NB4 (cell line): ENCODE data around the gene M1AP.

Experiments used
- POLR2A ChIP-seq: IDR thresholded peaks from 2 replicates; pipeline ENCODE4 v1.6.1; 2011; ENCODE audit warnings: mild to moderate bottlenecking; ENCODE audit not compliant: insufficient read length; ENCODE audit errors: extremely low read depth
- TF ChIP-seq, protein P1 (sequence below): IDR thresholded peaks from one replicate; pipeline ENCODE4 v1.5.1; 2012; ENCODE audit warnings: low read depth, low read length

- TF ChIP-seq, protein P1, sequence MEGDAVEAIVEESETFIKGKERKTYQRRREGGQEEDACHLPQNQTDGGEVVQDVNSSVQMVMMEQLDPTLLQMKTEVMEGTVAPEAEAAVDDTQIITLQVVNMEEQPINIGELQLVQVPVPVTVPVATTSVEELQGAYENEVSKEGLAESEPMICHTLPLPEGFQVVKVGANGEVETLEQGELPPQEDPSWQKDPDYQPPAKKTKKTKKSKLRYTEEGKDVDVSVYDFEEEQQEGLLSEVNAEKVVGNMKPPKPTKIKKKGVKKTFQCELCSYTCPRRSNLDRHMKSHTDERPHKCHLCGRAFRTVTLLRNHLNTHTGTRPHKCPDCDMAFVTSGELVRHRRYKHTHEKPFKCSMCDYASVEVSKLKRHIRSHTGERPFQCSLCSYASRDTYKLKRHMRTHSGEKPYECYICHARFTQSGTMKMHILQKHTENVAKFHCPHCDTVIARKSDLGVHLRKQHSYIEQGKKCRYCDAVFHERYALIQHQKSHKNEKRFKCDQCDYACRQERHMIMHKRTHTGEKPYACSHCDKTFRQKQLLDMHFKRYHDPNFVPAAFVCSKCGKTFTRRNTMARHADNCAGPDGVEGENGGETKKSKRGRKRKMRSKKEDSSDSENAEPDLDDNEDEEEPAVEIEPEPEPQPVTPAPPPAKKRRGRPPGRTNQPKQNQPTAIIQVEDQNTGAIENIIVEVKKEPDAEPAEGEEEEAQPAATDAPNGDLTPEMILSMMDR = no peak
- no peak for TF ChIP-seq POLR2A
Measured at GRCh38 chr2:74582184-74582583, 65.9 kb downstream of the M1AP start.
